Peyer's patch (tissue), 4 donors: ENCODE results near the gene KRTCAP2.

Experiments
- POLR2A ChIP-seq, 2 donors: fragments of 450-650 bp; IDR thresholded peaks; one replicate each; pipeline ENCODE4 v1.5.1; 2017; ENCODE audit warnings: antibody characterized with exemption in 2 of 2, mild to moderate bottlenecking in 2 of 2, moderate library complexity in 2 of 2
- TF ChIP-seq, protein P1 (sequence below), 6 experiments: fragments of 450-650 bp in 4 of 6; fragments of 200-600 bp in 2 of 6; sonication (generic) in 1 of 6; IDR thresholded peaks; one replicate each; pipeline ENCODE4 v1.5.1; 2017 to 2019; ENCODE audit warnings: antibody characterized with exemption in 6 of 6, mild to moderate bottlenecking in 3 of 6, moderate library complexity in 1 of 6

DNA sequence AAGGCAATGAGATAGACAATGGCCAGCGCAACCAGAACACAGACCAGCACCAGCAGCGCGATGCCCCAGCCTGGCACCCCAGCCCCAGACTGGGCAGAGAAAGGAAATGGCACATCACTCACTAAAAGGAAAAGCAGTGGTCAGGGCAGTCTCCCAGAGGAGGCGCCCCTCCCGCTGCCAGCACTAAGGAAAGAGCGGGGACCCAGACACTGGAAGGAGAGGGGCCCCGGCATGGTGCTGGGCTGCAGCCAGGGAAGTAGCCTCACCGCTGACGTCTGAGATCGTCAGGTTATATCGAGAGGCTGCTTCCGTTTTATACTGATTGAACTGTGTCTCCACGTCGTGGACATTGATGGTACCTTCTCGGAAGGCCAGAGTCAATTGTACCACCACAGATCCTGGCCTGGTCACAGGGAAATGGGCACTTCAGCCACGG lies 14.4 kb upstream of the KRTCAP2 start:
- TF ChIP-seq, protein P1, sequence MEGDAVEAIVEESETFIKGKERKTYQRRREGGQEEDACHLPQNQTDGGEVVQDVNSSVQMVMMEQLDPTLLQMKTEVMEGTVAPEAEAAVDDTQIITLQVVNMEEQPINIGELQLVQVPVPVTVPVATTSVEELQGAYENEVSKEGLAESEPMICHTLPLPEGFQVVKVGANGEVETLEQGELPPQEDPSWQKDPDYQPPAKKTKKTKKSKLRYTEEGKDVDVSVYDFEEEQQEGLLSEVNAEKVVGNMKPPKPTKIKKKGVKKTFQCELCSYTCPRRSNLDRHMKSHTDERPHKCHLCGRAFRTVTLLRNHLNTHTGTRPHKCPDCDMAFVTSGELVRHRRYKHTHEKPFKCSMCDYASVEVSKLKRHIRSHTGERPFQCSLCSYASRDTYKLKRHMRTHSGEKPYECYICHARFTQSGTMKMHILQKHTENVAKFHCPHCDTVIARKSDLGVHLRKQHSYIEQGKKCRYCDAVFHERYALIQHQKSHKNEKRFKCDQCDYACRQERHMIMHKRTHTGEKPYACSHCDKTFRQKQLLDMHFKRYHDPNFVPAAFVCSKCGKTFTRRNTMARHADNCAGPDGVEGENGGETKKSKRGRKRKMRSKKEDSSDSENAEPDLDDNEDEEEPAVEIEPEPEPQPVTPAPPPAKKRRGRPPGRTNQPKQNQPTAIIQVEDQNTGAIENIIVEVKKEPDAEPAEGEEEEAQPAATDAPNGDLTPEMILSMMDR (IDR thresholded peaks at IDR 0.05): no peak
- no peak for TF ChIP-seq POLR2A (IDR thresholded peaks at IDR 0.05)
